ENCODE data around the gene C20orf144.

- no peak for TF ChIP-seq CTCF (conservative IDR thresholded peaks at IDR 0.05 in 1 of 2, IDR thresholded peaks at IDR 0.05 in 1 of 2; ENCODE audit: extremely low read depth in 1 of 2, insufficient read depth in 1 of 2, low read depth in 1 of 2, low read length in 2 of 2)
- no peak for TF ChIP-seq EZH2 (IDR thresholded peaks at IDR 0.05; ENCODE audit: borderline replicate concordance, low read length)
These were observed 42.2 kb downstream of the C20orf144 start for GRCh38 chr20:33704197-33704924.

Measured in mammary epithelial cell (primary cell).